A549 (cell line): ENCODE results near the gene NYNRIN. TPM values are rescaled to one million over a fixed set of nuclear protein-coding genes. Genes with fewer than 3 reads are reported as not detected.

Experiments
- ATAC-seq, 2 experiments: fragments of 200-7000 bp in 1 of 2; fragments of >200 bp in 1 of 2; cut with Nextera tagmentation in 1 of 2; cut with Tn5 transposase in 1 of 2; 3 replicates each; pipeline versions ENCODE4 v1.8.0 to v1.9.1; 2018 to 2020; ENCODE audit warnings: mild to moderate bottlenecking in 1 of 2, moderate library complexity in 1 of 2
- CTCF ChIA-PET: fragments of 300-600 bp; sonication (Branson Sonifier 250); formaldehyde crosslinking; extraction: SDS; loops from one replicate; lab custom pipeline; 2021; ENCODE audit warnings: antibody characterized with exemption, inconsistent platforms; lab: Yijun Ruan, JAX
- POLR2A ChIA-PET: fragments of 350-600 bp; formaldehyde crosslinking; extraction: SDS; loops from one replicate; lab custom pipeline; 2021; ENCODE audit warnings: antibody characterized with exemption, inconsistent platforms; lab: Yijun Ruan, JAX
- DNase-seq, 2 experiments: peaks; one replicate each; pipeline versions ENCODE4 v3.0.0 to v3.0.0-alpha.2; 2011 to 2016; ENCODE audit warnings: low read depth in 1 of 2, low spot score in 1 of 2
- FAIRE-seq: peaks from 2 replicates; lab custom pipeline; 2011; peaks lifted over from hg19 to GRCh38; lab: Jason Lieb, UNC
- H3K27ac ChIP-seq, 2 experiments: fragments of >200 bp; sonication (Bioruptor Twin); formaldehyde crosslinking; 3 replicates each; pipeline ENCODE4 v1.5.1; 2016 to 2017
- H3K4me1 ChIP-seq: fragments of >200 bp; sonication (Bioruptor Twin); formaldehyde crosslinking; 3 replicates; pipeline ENCODE4 v1.6.1; 2016
- H3K4me2 ChIP-seq: fragments of >200 bp; sonication (Bioruptor Twin); formaldehyde crosslinking; 3 replicates; pipeline ENCODE4 v1.6.1; 2016
- H3K4me3 ChIP-seq: fragments of >200 bp; sonication (Bioruptor Twin); formaldehyde crosslinking; 3 replicates; pipeline ENCODE4 v1.5.1; 2016
- H3K9me3 ChIP-seq: fragments of >200 bp; sonication (Bioruptor Twin); formaldehyde crosslinking; 3 replicates; pipeline ENCODE4 v1.6.1; 2016
- ATOH8 ChIP-seq: fragments of 250-450 bp; sonication (Bioruptor Pico); IDR thresholded peaks from 2 replicates; pipeline ENCODE4 v1.5.0; 2020; ENCODE audit warnings: low read depth, mild to moderate bottlenecking, moderate library complexity
- BHLHE40 ChIP-seq: IDR thresholded peaks from 2 replicates; pipeline ENCODE4 v1.6.1; 2012; ENCODE audit warnings: low read depth, low read length, inconsistent platforms
- CEBPB ChIP-seq, 2 experiments: fragments of >200 bp in 1 of 2; sonication (Bioruptor Twin) in 1 of 2; formaldehyde crosslinking in 1 of 2; IDR thresholded peaks; 2 replicates each; pipeline ENCODE4 v1.6.1; 2012 to 2016
- CTCF ChIP-seq: fragments of >200 bp; sonication (Bioruptor Twin); formaldehyde crosslinking; IDR thresholded peaks from 3 replicates; pipeline ENCODE4 v1.5.1; 2016
- EHF ChIP-seq: fragments of 250-450 bp; sonication (Bioruptor Pico); IDR thresholded peaks from 2 replicates; pipeline ENCODE4 v1.5.0; 2020; ENCODE audit warnings: mild to moderate bottlenecking
- EP300 ChIP-seq, 2 experiments: fragments of >200 bp; sonication (Bioruptor Twin); formaldehyde crosslinking; IDR thresholded peaks; 2 replicates in 1 of 2; 3 replicates in 1 of 2; pipeline ENCODE4 v1.6.1; 2016 to 2017
- FOSB ChIP-seq: fragments of 250-450 bp; sonication (Bioruptor Pico); IDR thresholded peaks from 2 replicates; pipeline ENCODE4 v1.5.0; 2020; ENCODE audit warnings: mild to moderate bottlenecking, moderate library complexity
- FOSL2 ChIP-seq, 2 experiments: fragments of 450-650 bp in 1 of 2; fragments of >200 bp in 1 of 2; sonication (Bioruptor Twin) in 1 of 2; formaldehyde crosslinking; IDR thresholded peaks; 2 replicates each; pipeline versions ENCODE4 v1.5.0 to v1.6.1; 2016 to 2020; ENCODE audit warnings: mild to moderate bottlenecking in 1 of 2, moderate library complexity in 1 of 2
- HEYL ChIP-seq: fragments of 250-450 bp; sonication (Bioruptor Pico); IDR thresholded peaks from 2 replicates; pipeline ENCODE4 v1.8.0; 2021; ENCODE audit warnings: mild to moderate bottlenecking, moderate library complexity
- HMGXB4 ChIP-seq: fragments of 250-450 bp; sonication (Bioruptor Pico); IDR thresholded peaks from 2 replicates; pipeline ENCODE4 v1.5.0; 2021; ENCODE audit warnings: mild to moderate bottlenecking, moderate library complexity, borderline replicate concordance
- HOXB5 ChIP-seq: fragments of 250-450 bp; sonication (Bioruptor Pico); IDR thresholded peaks from 2 replicates; pipeline ENCODE4 v1.5.0; 2020; ENCODE audit warnings: mild to moderate bottlenecking, moderate library complexity
- JUN ChIP-seq, 2 experiments: fragments of >200 bp; sonication (Bioruptor Twin); formaldehyde crosslinking; IDR thresholded peaks; 2 replicates in 1 of 2; 3 replicates in 1 of 2; pipeline ENCODE4 v1.6.1; 2016 to 2017
- MAFK ChIP-seq: fragments of 450-650 bp; IDR thresholded peaks from 2 replicates; pipeline ENCODE4 v1.6.1; 2014; ENCODE audit not compliant: partially characterized antibody
- MAX ChIP-seq: IDR thresholded peaks from 2 replicates; pipeline ENCODE4 v1.6.1; 2012
- REST ChIP-seq: fragments of 200-600 bp; sonication (generic); IDR thresholded peaks from 2 replicates; pipeline ENCODE4 v1.6.1; 2016; ENCODE audit warnings: antibody characterized with exemption, mild to moderate bottlenecking, moderate library complexity
- RFX5 ChIP-seq: fragments of 450-650 bp; IDR thresholded peaks from 2 replicates; pipeline ENCODE4 v1.7.1; 2014; ENCODE audit warnings: antibody characterized with exemption, mild to moderate bottlenecking, moderate library complexity
- RNF2 ChIP-seq: fragments of 200-600 bp; sonication (generic); IDR thresholded peaks from 2 replicates; pipeline ENCODE4 v1.6.1; 2016; ENCODE audit warnings: low read depth, mild to moderate bottlenecking, antibody characterized with exemption, moderate library complexity, borderline replicate concordance
- SREBF2 ChIP-seq: fragments of 450-650 bp; IDR thresholded peaks from 2 replicates; pipeline ENCODE4 v1.6.1; 2014; ENCODE audit warnings: mild to moderate bottlenecking, moderate library complexity
- ZC3H11A ChIP-seq: fragments of 450-650 bp; IDR thresholded peaks from 2 replicates; pipeline ENCODE4 v1.6.1; 2014; ENCODE audit warnings: antibody characterized with exemption, mild to moderate bottlenecking
- ZFP36 ChIP-seq: fragments of 450-650 bp; IDR thresholded peaks from 2 replicates; pipeline ENCODE4 v1.6.1; 2014; ENCODE audit warnings: borderline replicate concordance; ENCODE audit not compliant: partially characterized antibody
- ZNF302 ChIP-seq: fragments of 250-450 bp; sonication (Bioruptor Pico); IDR thresholded peaks from 2 replicates; pipeline ENCODE4 v1.9.0; 2021; ENCODE audit warnings: inconsistent platforms, mild to moderate bottlenecking, moderate library complexity
- WGBS: methylation state at CpG from one replicate; pipeline ENCODE4 v1.1.6; 2017; ENCODE audit errors: missing lambda C conversion rate; 5-methylcytosine and 5-hydroxymethylcytosine counted together
- polyA plus RNA-seq, 4 experiments: library from polyadenylated mRNA; depleted of rRNA in 3 of 4; stranded (reverse); fragments of >200 nt; fragmentation: RNase III in 1 of 4; extraction: RNeasy Plus Mini Kit Qiagen cat#74134 plus additional on column Dnase treatment in 1 of 4; gene quantifications; 2 replicates in 3 of 4; 3 replicates in 1 of 4; pipeline ENCODE4 v1.2.3, GENCODE V29; 2011 to 2017

The NYNRIN gene
- polyA plus RNA-seq, 2 of the 4 experiments (the other 2 are of a cell fraction): 0.19 to 0.44 TPM

GRCh38 chr14:24409192-24409591 is 10.4 kb downstream of the NYNRIN start:
- no peak overlapping the region for H3K27ac ChIP-seq
- WGBS: 37% methylated on average over 6 of the region's 6 CpGs
- ATAC-seq (no peak), DNase-seq (no peak), FAIRE-seq (no peak)
- no peaks in the 10 kb centered on the region for H3K4me1 ChIP-seq
- no peak overlapping the region for H3K4me2 ChIP-seq
- ChIA-PET POLR2A (interaction anchor here (1.1 to 1.6 kb wide), 2 partner anchors 21 to 43 kb away, joined by 3 to 8 read pairs; partner anchors contain the start of genes CBLN3 and KHNYN), CTCF (interaction anchor here (0.7 to 16.5 kb wide), 11 partner anchors 9 to 103 kb away, joined by 3 to 254 read pairs (median 3); partner anchors contain the start of genes ADCY4, CBLN3, KHNYN and RIPK3)
- H3K4me3 ChIP-seq: no peak overlapping the region
- no peaks in the 10 kb centered on the region for H3K9me3 ChIP-seq
- TF ChIP-seq CTCF: no peak
- TF ChIP-seq HOXB5 (CRISPR knock-in tag): no peak
- no peak for TF ChIP-seq FOSL2 (IDR thresholded peaks at IDR 0.05)
- TF ChIP-seq FOSL2 (CRISPR knock-in tag; IDR thresholded peaks at IDR 0.05): no peak
- TF ChIP-seq ZNF302 (CRISPR knock-in tag): no peak
- no peak for TF ChIP-seq MAX
- no peak for TF ChIP-seq BHLHE40
- no peak for TF ChIP-seq SREBF2
- TF ChIP-seq RNF2: no peak

- no peak for TF ChIP-seq RFX5
- no peak for TF ChIP-seq ZC3H11A
- TF ChIP-seq FOSB (CRISPR knock-in tag): no peak
- no peak for TF ChIP-seq HEYL (CRISPR knock-in tag)
- no peak for TF ChIP-seq CEBPB (IDR thresholded peaks at IDR 0.05)
- TF ChIP-seq REST: no peak
- TF ChIP-seq ZFP36: no peak
- TF ChIP-seq HMGXB4 (CRISPR knock-in tag): no peak
- no peak for TF ChIP-seq EP300 (IDR thresholded peaks at IDR 0.05)
- TF ChIP-seq EHF (CRISPR knock-in tag): no peak
- no peak for TF ChIP-seq MAFK
- TF ChIP-seq ATOH8 (CRISPR knock-in tag): no peak
- no peak for TF ChIP-seq JUN (IDR thresholded peaks at IDR 0.05)
- no peak overlapping the region for H3K4me2 ChIP-seq
- ChIA-PET POLR2A (interaction anchor here (1.1 to 1.6 kb wide), 2 partner anchors 20 to 44 kb away, joined by 3 to 8 read pairs; partner anchors contain the start of genes CBLN3 and KHNYN), CTCF (interaction anchor here (0.8 to 16.5 kb wide), 7 partner anchors 10 to 78 kb away, joined by 3 to 254 read pairs (median 4); partner anchors contain the start of genes ADCY4, CBLN3, KHNYN and RIPK3)
- H3K4me1 ChIP-seq: no peaks in the 10 kb centered on the region
- H3K4me3 ChIP-seq: no peak overlapping the region
- H3K9me3 ChIP-seq: no peaks in the 10 kb centered on the region
- H3K27ac ChIP-seq: no peak overlapping the region
- FAIRE-seq: no peak
- DNase-seq: no peak
- ATAC-seq: no peak
- 18% methylated on average over 1 of the region's 10 CpGs for WGBS
Observed at GRCh38 chr14:24409956-24410355, 11.2 kb downstream of the NYNRIN start.
